WTC11 (cell line): ENCODE data around the gene FAM110A. TPM values are rescaled to one million over a fixed set of nuclear protein-coding genes. Genes with fewer than 3 reads are reported as not detected.

Source experiments
- ATAC-seq: fragments of 200-7000 bp; cut with Tn5 transposase; 2 replicates; pipeline ENCODE4 v1.10.0; 2021; ENCODE audit warnings: mild to moderate bottlenecking, moderate library complexity
- CTCF ChIA-PET: fragments of 300-600 bp; sonication (Branson Sonifier 250); formaldehyde crosslinking; loops from one replicate; lab custom pipeline; 2021; ENCODE audit warnings: antibody characterized with exemption; lab: Charles Lee
- POLR2A ChIA-PET: fragments of 350-600 bp; sonication (Branson Sonifier 250); formaldehyde crosslinking; loops from one replicate; lab custom pipeline; 2021; ENCODE audit warnings: antibody characterized with exemption; lab: Charles Lee
- DNase-seq: peaks from one replicate; pipeline ENCODE4 v3.0.0; 2021; ENCODE audit warnings: low spot score
- H3K27ac Mint-ChIP-seq: 2 replicates; pipeline ENCODE4 v1.8.0; 2021; ENCODE audit warnings: mixed read lengths
- H3K27me3 Mint-ChIP-seq: 2 replicates; pipeline ENCODE4 v1.8.0; 2021; ENCODE audit warnings: low read depth, mild to moderate bottlenecking, moderate library complexity, mixed read lengths
- H3K36me3 Mint-ChIP-seq: 2 replicates; pipeline ENCODE4 v1.8.0; 2021; ENCODE audit warnings: mixed read lengths
- H3K4me1 Mint-ChIP-seq: 2 replicates; pipeline ENCODE4 v1.8.0; 2022; ENCODE audit warnings: mixed read lengths
- H3K4me3 Mint-ChIP-seq: 2 replicates; pipeline ENCODE4 v1.8.0; 2021; ENCODE audit warnings: mild to moderate bottlenecking, moderate library complexity, mixed read lengths
- H3K9me3 Mint-ChIP-seq: 2 replicates; pipeline ENCODE4 v1.8.0; 2021; ENCODE audit warnings: mixed read lengths
- ATF1 ChIP-seq: sonication (generic); formaldehyde crosslinking; IDR thresholded peaks from 2 replicates; pipeline ENCODE4 v1.8.1; 2023; ENCODE audit warnings: mild to moderate bottlenecking, moderate library complexity, missing genetic modification reagents
- GRHL2 ChIP-seq: fragments of 250-450 bp; sonication (Bioruptor Pico); IDR thresholded peaks from 2 replicates; pipeline ENCODE4 v1.8.0; 2022; ENCODE audit warnings: mild to moderate bottlenecking, moderate library complexity; ENCODE audit not compliant: insufficient replicate concordance, severe bottlenecking
- IRF2 ChIP-seq: sonication (generic); formaldehyde crosslinking; IDR thresholded peaks from 2 replicates; pipeline ENCODE4 v1.8.0; 2022; ENCODE audit warnings: low read depth, missing genetic modification reagents, borderline replicate concordance
- JUN ChIP-seq: sonication (generic); formaldehyde crosslinking; IDR thresholded peaks from 2 replicates; pipeline ENCODE4 v1.8.0; 2023; ENCODE audit warnings: mild to moderate bottlenecking, missing genetic modification reagents
- MYBL2 ChIP-seq: sonication (generic); formaldehyde crosslinking; IDR thresholded peaks from 2 replicates; pipeline ENCODE4 v1.8.1; 2023; ENCODE audit warnings: mild to moderate bottlenecking, moderate library complexity, missing genetic modification reagents
- NFYB ChIP-seq: sonication (generic); formaldehyde crosslinking; conservative IDR thresholded peaks from 2 replicates; pipeline ENCODE4 v1.8.0; 2022; ENCODE audit warnings: low read depth, missing genetic modification reagents
- NR3C1 ChIP-seq: sonication (generic); formaldehyde crosslinking; conservative IDR thresholded peaks from 2 replicates; pipeline ENCODE4 v1.8.1; 2023; ENCODE audit warnings: low read depth, mild to moderate bottlenecking, missing genetic modification reagents
- RORB ChIP-seq: fragments of 250-450 bp; sonication (Bioruptor Pico); IDR thresholded peaks from 2 replicates; pipeline ENCODE4 v1.9.0; 2021; ENCODE audit warnings: mild to moderate bottlenecking
- SP1 ChIP-seq: sonication (generic); formaldehyde crosslinking; conservative IDR thresholded peaks from 2 replicates; pipeline ENCODE4 v1.8.1; 2022; ENCODE audit warnings: missing genetic modification reagents
- TCF7 ChIP-seq: sonication (generic); formaldehyde crosslinking; IDR thresholded peaks from 2 replicates; pipeline ENCODE4 v1.8.0; 2022; ENCODE audit warnings: mild to moderate bottlenecking, low read depth, missing genetic modification reagents, moderate library complexity
- TEAD4 ChIP-seq: sonication (generic); formaldehyde crosslinking; IDR thresholded peaks from 2 replicates; pipeline ENCODE4 v1.8.0; 2022; ENCODE audit warnings: mild to moderate bottlenecking, missing genetic modification reagents
- ZNF121 ChIP-seq: sonication (generic); formaldehyde crosslinking; IDR thresholded peaks from 2 replicates; pipeline ENCODE4 v1.8.0; 2023; ENCODE audit warnings: missing genetic modification reagents
- ZNF138 ChIP-seq: sonication (generic); formaldehyde crosslinking; conservative IDR thresholded peaks from 2 replicates; pipeline ENCODE4 v1.8.1; 2022; ENCODE audit warnings: mild to moderate bottlenecking, moderate library complexity, missing genetic modification reagents
- ZNF232 ChIP-seq: sonication (generic); formaldehyde crosslinking; IDR thresholded peaks from 2 replicates; pipeline ENCODE4 v1.8.0; 2022; ENCODE audit warnings: mild to moderate bottlenecking, missing genetic modification reagents
- ZNF423 ChIP-seq: fragments of 250-450 bp; sonication (Bioruptor Pico); IDR thresholded peaks from 2 replicates; pipeline ENCODE4 v2.1.2; 2022; ENCODE audit warnings: mild to moderate bottlenecking, moderate library complexity
- total RNA-seq: library from RNA; stranded (reverse); gene quantifications from 3 replicates; pipeline ENCODE4 v1.2.3, GENCODE V29; 2021
- TF ChIP-seq, protein P1 (sequence below): sonication (generic); formaldehyde crosslinking; IDR thresholded peaks from 2 replicates; pipeline ENCODE4 v1.8.1; 2022; ENCODE audit warnings: low read depth, missing genetic modification reagents, borderline replicate concordance
- TF ChIP-seq, protein P2 (sequence below): sonication (generic); formaldehyde crosslinking; IDR thresholded peaks from 2 replicates; pipeline ENCODE4 v1.8.0; 2022; ENCODE audit warnings: mild to moderate bottlenecking, missing genetic modification reagents
- TF ChIP-seq, protein P3 (sequence below): sonication (generic); formaldehyde crosslinking; IDR thresholded peaks from 2 replicates; pipeline ENCODE4 v1.8.0; 2023; ENCODE audit warnings: missing genetic modification reagents, mild to moderate bottlenecking, borderline replicate concordance
- TF ChIP-seq, protein P4 (sequence below): sonication (generic); formaldehyde crosslinking; IDR thresholded peaks from 2 replicates; pipeline ENCODE4 v1.8.1; 2022; ENCODE audit warnings: missing genetic modification reagents, borderline replicate concordance
- TF ChIP-seq, protein P5 (sequence below): sonication (generic); formaldehyde crosslinking; IDR thresholded peaks from 2 replicates; pipeline ENCODE4 v1.8.0; 2022; ENCODE audit warnings: mild to moderate bottlenecking, missing genetic modification reagents
- TF ChIP-seq, protein P6 (sequence below): sonication (generic); formaldehyde crosslinking; IDR thresholded peaks from 2 replicates; pipeline ENCODE4 v1.8.0; 2022; ENCODE audit warnings: mild to moderate bottlenecking, missing genetic modification reagents
- TF ChIP-seq, protein P7 (sequence below): sonication (generic); formaldehyde crosslinking; IDR thresholded peaks from 2 replicates; pipeline ENCODE4 v1.8.0; 2022; ENCODE audit warnings: mild to moderate bottlenecking, missing genetic modification reagents
- TF ChIP-seq, protein P8 (sequence below): sonication (generic); formaldehyde crosslinking; IDR thresholded peaks from 2 replicates; pipeline ENCODE4 v1.8.1; 2023; ENCODE audit warnings: mild to moderate bottlenecking, missing genetic modification reagents

The FAM110A gene
- total RNA-seq, 1 experiment from 2014 or later: 18.8 TPM

DNA sequence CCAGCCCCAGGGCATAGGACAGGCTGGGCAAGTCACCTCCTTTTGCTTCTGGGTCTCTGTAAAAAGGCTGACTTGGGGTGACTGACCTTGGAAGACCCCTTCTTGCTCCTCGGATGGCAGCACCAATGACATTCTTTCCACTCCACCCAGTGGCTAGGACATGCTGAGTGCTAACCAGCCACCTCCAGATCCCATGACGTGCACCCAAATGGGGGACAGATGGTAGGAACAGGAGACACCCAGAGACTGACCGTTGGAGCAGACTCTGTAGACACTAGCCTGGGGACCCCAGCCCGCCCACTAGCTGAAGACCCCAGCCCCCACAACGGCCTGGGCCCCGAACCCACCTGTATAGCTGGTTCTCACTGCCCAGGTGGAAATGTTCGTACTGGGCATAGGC, 44.3 kb downstream of the FAM110A start:
- H3K27me3 Mint-ChIP-seq: no peaks in the 10 kb centered on the region

DNA sequence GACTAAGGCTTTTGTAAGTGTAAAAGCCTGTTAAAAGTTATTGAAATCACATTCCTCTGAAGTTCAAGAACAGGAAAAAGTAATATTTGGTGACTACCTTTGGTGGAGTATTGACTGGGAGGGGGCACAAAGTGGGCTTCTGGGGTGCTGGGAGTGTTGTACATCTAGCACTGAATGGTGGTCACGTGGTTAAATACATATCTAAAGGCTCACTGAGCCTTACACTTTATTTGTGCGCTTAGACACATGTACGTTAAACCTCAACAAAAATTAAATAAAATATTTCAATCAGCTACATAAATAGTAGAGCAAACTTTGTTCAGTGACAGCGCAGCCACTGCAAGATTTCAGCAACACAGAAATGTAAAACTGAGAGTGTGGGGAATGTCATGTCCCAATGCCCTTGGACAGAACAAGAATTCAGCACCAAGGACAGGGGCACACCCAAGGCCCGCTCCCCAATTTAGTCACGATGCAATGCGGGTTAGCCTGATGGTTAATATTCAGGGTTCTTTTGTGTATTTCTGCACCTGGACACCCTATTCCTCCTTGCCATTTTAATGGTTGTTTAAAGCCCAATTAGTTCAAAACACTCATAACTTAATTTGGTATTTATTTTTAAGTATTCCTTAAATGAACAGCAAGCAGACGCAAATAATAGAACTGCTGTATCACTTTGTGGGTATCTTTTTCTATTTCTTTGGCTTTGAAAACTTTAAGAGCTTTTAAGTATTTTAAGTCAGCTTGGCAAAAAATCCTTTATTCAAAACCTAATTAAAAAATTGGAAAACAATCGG, 45.2 kb downstream of the FAM110A start:
- ATAC-seq (peak; percentile 64), DNase-seq (peak; percentile 74)
- Mint-ChIP-seq H3K27me3 (peaks cover 3% of the 10 kb centered on the region), H3K27ac (no peak overlapping the region), H3K4me3 (no peak overlapping the region), H3K9me3 (no peaks in the 10 kb centered on the region), H3K36me3 (no peaks in the 10 kb centered on the region), H3K4me1 (peaks cover 1% of the 10 kb centered on the region)
- ChIA-PET CTCF (interaction anchor here (1.0 kb wide), 1 partner anchor 79 kb away, joined by 3 read pairs; no protein-coding TSS in a partner anchor), POLR2A (no interaction called here)
- TF ChIP-seq IRF2 (no peak), ZNF232 (0 out of 2 replicates have a peak, but pooled peaks have one; percentile 38), ATF1 (CRISPR knock-in tag) (no peak), MYBL2 (no peak), TCF7 (no peak), NR3C1 (CRISPR knock-in tag) (no peak), SP1 (CRISPR knock-in tag) (no peak), GRHL2 (no peak), TEAD4 (CRISPR knock-in tag) (0 out of 2 replicates have a peak, but pooled peaks have one; percentile 54), RORB (CRISPR knock-in tag) (no peak)
- TF ChIP-seq, protein P1, sequence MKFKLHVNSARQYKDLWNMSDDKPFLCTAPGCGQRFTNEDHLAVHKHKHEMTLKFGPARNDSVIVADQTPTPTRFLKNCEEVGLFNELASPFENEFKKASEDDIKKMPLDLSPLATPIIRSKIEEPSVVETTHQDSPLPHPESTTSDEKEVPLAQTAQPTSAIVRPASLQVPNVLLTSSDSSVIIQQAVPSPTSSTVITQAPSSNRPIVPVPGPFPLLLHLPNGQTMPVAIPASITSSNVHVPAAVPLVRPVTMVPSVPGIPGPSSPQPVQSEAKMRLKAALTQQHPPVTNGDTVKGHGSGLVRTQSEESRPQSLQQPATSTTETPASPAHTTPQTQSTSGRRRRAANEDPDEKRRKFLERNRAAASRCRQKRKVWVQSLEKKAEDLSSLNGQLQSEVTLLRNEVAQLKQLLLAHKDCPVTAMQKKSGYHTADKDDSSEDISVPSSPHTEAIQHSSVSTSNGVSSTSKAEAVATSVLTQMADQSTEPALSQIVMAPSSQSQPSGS: no peak
- TF ChIP-seq, protein P2, sequence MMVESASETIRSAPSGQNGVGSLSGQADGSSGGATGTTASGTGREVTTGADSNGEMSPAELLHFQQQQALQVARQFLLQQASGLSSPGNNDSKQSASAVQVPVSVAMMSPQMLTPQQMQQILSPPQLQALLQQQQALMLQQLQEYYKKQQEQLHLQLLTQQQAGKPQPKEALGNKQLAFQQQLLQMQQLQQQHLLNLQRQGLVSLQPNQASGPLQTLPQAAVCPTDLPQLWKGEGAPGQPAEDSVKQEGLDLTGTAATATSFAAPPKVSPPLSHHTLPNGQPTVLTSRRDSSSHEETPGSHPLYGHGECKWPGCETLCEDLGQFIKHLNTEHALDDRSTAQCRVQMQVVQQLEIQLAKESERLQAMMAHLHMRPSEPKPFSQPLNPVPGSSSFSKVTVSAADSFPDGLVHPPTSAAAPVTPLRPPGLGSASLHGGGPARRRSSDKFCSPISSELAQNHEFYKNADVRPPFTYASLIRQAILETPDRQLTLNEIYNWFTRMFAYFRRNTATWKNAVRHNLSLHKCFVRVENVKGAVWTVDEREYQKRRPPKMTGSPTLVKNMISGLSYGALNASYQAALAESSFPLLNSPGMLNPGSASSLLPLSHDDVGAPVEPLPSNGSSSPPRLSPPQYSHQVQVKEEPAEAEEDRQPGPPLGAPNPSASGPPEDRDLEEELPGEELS (CRISPR knock-in tag): peak; percentile 39; the same call in 1 of the 2 replicates
- TF ChIP-seq, protein P3, sequence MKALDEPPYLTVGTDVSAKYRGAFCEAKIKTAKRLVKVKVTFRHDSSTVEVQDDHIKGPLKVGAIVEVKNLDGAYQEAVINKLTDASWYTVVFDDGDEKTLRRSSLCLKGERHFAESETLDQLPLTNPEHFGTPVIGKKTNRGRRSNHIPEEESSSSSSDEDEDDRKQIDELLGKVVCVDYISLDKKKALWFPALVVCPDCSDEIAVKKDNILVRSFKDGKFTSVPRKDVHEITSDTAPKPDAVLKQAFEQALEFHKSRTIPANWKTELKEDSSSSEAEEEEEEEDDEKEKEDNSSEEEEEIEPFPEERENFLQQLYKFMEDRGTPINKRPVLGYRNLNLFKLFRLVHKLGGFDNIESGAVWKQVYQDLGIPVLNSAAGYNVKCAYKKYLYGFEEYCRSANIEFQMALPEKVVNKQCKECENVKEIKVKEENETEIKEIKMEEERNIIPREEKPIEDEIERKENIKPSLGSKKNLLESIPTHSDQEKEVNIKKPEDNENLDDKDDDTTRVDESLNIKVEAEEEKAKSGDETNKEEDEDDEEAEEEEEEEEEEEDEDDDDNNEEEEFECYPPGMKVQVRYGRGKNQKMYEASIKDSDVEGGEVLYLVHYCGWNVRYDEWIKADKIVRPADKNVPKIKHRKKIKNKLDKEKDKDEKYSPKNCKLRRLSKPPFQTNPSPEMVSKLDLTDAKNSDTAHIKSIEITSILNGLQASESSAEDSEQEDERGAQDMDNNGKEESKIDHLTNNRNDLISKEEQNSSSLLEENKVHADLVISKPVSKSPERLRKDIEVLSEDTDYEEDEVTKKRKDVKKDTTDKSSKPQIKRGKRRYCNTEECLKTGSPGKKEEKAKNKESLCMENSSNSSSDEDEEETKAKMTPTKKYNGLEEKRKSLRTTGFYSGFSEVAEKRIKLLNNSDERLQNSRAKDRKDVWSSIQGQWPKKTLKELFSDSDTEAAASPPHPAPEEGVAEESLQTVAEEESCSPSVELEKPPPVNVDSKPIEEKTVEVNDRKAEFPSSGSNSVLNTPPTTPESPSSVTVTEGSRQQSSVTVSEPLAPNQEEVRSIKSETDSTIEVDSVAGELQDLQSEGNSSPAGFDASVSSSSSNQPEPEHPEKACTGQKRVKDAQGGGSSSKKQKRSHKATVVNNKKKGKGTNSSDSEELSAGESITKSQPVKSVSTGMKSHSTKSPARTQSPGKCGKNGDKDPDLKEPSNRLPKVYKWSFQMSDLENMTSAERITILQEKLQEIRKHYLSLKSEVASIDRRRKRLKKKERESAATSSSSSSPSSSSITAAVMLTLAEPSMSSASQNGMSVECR (CRISPR knock-in tag): no peak
- TF ChIP-seq, protein P4, sequence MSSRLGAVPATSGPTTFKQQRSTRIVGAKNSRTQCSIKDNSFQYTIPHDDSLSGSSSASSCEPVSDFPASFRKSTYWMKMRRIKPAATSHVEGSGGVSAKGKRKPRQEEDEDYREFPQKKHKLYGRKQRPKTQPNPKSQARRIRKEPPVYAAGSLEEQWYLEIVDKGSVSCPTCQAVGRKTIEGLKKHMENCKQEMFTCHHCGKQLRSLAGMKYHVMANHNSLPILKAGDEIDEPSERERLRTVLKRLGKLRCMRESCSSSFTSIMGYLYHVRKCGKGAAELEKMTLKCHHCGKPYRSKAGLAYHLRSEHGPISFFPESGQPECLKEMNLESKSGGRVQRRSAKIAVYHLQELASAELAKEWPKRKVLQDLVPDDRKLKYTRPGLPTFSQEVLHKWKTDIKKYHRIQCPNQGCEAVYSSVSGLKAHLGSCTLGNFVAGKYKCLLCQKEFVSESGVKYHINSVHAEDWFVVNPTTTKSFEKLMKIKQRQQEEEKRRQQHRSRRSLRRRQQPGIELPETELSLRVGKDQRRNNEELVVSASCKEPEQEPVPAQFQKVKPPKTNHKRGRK (CRISPR knock-in tag): no peak
- TF ChIP-seq, protein P5, sequence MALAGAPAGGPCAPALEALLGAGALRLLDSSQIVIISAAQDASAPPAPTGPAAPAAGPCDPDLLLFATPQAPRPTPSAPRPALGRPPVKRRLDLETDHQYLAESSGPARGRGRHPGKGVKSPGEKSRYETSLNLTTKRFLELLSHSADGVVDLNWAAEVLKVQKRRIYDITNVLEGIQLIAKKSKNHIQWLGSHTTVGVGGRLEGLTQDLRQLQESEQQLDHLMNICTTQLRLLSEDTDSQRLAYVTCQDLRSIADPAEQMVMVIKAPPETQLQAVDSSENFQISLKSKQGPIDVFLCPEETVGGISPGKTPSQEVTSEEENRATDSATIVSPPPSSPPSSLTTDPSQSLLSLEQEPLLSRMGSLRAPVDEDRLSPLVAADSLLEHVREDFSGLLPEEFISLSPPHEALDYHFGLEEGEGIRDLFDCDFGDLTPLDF: no peak

More for the DNA sequence above, 44.3 kb downstream of the FAM110A start:
- Mint-ChIP-seq H3K9me3 (no peaks in the 10 kb centered on the region), H3K36me3 (no peaks in the 10 kb centered on the region), H3K4me1 (peaks cover 8% of the 10 kb centered on the region), H3K4me3 (no peak overlapping the region), H3K27ac (no peak overlapping the region)
- DNase-seq: no peak
- no peak for ATAC-seq
- no peak for TF ChIP-seq ZNF423 (CRISPR knock-in tag)
- no peak for TF ChIP-seq NFYB (CRISPR knock-in tag)
- no peak for TF ChIP-seq ZNF121 (CRISPR knock-in tag)
- TF ChIP-seq, protein P6, sequence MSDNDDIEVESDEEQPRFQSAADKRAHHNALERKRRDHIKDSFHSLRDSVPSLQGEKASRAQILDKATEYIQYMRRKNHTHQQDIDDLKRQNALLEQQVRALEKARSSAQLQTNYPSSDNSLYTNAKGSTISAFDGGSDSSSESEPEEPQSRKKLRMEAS (CRISPR knock-in tag): no peak
- no peak for TF ChIP-seq JUN (CRISPR knock-in tag)
- TF ChIP-seq ZNF138 (CRISPR knock-in tag): no peak
- TF ChIP-seq, protein P7, sequence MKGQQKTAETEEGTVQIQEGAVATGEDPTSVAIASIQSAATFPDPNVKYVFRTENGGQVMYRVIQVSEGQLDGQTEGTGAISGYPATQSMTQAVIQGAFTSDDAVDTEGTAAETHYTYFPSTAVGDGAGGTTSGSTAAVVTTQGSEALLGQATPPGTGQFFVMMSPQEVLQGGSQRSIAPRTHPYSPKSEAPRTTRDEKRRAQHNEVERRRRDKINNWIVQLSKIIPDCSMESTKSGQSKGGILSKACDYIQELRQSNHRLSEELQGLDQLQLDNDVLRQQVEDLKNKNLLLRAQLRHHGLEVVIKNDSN (CRISPR knock-in tag): no peak
- no peak for TF ChIP-seq TEAD4 (CRISPR knock-in tag)
- TF ChIP-seq, protein P8, sequence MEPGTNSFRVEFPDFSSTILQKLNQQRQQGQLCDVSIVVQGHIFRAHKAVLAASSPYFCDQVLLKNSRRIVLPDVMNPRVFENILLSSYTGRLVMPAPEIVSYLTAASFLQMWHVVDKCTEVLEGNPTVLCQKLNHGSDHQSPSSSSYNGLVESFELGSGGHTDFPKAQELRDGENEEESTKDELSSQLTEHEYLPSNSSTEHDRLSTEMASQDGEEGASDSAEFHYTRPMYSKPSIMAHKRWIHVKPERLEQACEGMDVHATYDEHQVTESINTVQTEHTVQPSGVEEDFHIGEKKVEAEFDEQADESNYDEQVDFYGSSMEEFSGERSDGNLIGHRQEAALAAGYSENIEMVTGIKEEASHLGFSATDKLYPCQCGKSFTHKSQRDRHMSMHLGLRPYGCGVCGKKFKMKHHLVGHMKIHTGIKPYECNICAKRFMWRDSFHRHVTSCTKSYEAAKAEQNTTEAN (CRISPR knock-in tag): no peak
- POLR2A ChIA-PET: no interaction called here
- CTCF ChIA-PET: interaction anchor here (1.0 to 1.2 kb wide), 2 partner anchors 34 to 80 kb away, joined by 3 read pairs; no protein-coding TSS in a partner anchor
